GM06990 (cell line): ENCODE measurements around the gene FZD10.

Experiments
- DNase-seq: peaks from one replicate; pipeline ENCODE4 v3.0.0-alpha.2; 2011; ENCODE audit not compliant: insufficient read length; ENCODE audit errors: extremely low read depth
- H3K27me3 ChIP-seq: replicated peaks from 2 replicates; pipeline ENCODE4 v1.6.0; 2011; ENCODE audit warnings: low read length; ENCODE audit not compliant: control insufficient read depth, insufficient read depth
- H3K36me3 ChIP-seq: 2 replicates; pipeline ENCODE4 v1.5.1; 2011; ENCODE audit warnings: low read length; ENCODE audit not compliant: control insufficient read depth, insufficient read depth
- H3K4me3 ChIP-seq: replicated peaks from 2 replicates; pipeline ENCODE4 v1.5.1; 2011; ENCODE audit warnings: low read depth, mild to moderate bottlenecking, control low read depth, low read length
- CTCF ChIP-seq: IDR thresholded peaks from 2 replicates; pipeline ENCODE4 v1.5.1; 2011; ENCODE audit warnings: low read length, control low read depth, mild to moderate bottlenecking, inconsistent platforms; ENCODE audit not compliant: insufficient read depth, poor library complexity, severe bottlenecking

FZD10 gene

GRCh38 chr12:130133851-130134562 lies 28.3 kb upstream of the FZD10 start:
- no peak overlapping the region for H3K4me3 ChIP-seq
- no peak for DNase-seq
- no peaks in the 10 kb centered on the region for H3K27me3 ChIP-seq
- no peak for TF ChIP-seq CTCF
- H3K36me3 ChIP-seq: no peaks in the 10 kb centered on the region

DNA sequence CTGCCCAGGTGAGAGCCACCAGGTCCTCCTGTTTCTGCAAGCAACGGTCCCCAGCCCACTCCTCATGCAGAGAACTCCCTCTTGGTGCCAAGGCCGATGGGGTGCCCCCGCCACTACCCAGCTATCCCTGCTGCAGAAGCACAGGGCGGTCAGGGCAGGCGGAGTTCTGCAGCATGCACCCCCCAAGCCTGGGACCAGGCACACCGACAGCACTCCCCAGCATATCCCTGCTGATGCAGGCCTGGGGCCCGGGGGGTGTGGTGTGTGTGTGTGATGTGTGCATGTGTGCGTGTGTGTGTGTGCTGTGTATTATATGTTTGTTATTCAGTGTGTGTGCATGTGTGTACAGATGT lies 27.7 kb upstream of the FZD10 start:
- no peak overlapping the region for H3K4me3 ChIP-seq
- H3K27me3 ChIP-seq: no peaks in the 10 kb centered on the region
- no peaks in the 10 kb centered on the region for H3K36me3 ChIP-seq
- TF ChIP-seq CTCF: no peak
- DNase-seq: no peak

DNA sequence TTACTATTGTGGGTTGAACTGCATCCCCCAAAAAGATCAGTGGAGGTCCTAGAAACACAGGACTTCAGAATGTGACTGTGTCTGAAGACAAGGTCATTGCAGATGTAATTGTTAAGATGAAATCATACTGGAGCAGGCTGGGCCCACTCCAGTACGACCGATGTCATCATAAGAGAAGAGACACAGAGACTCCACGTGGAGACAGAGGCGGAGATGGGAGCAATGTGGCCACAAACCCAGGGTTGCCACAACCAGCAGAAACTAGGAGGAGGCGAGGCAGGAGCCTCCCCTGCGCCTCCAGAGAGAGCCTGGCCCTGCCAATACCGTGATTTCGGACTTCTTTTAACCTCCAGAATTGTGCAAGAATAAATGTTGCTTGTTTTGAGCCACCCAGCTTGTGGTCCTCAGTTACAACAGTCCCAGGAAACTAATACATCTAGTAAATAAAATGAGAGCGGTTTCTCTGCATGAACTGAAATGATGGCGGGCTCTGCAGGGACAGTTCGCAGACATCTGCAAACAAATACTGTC lies 25.7 kb upstream of the FZD10 start:
- H3K36me3 ChIP-seq: no peaks in the 10 kb centered on the region
- no peak for DNase-seq
- H3K4me3 ChIP-seq: no peak overlapping the region
- no peaks in the 10 kb centered on the region for H3K27me3 ChIP-seq
- TF ChIP-seq CTCF: no peak

DNA sequence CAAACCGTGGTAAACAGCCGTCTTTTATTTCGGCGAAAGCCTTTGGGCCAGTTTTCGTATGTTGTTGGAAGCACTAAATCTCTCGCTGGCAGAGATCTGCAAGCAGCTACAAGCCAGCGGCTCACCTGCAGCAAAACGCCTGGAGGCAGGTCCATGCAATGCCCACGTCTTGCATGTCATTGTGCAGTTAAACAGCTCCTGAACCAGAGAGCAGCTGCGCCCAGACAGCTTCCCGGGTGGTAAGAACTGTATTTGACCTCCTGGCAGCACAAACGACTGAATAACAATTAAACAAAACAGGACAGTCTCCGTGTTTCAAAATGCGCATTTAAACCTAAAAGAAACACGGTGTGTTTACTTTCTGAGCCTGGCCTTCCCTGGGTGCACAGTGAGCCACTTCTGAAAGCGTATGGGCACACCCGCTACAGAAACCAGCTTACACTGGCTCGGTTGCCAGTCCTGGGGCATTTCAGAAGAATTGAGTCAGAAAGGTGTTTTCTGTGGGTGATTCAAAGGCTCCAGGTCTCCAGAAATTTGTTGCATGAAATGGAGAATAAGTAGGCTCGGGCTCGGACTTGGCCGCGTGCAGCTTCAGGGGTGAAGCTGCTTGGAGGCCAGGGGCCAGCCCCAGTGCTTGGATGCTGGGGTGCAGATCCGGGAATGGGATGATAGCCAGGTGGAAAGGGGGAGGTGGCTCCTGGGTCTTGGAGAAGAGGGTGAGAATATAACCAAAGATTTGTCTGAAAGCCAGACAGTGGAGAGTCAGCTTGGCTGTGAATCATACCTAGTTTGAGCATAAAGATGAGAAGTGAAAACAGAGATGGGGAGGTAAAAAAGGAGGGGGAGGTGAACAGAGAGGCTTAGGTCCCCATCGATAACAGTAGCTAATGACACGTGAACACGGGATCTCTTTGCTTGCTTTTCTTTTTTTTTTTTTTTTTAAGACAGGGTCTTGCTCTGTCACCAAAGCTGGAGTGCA lies 24.9 kb upstream of the FZD10 start:
- Histone ChIP-seq H3K27me3 (no peaks in the 10 kb centered on the region), H3K36me3 (no peaks in the 10 kb centered on the region), H3K4me3 (no peak overlapping the region)
- DNase-seq: no peak
- no peak for TF ChIP-seq CTCF

GRCh38 chr12:130138478-130138877 lies 23.8 kb upstream of the FZD10 start:
- Histone ChIP-seq H3K4me3 (no peak overlapping the region), H3K36me3 (no peaks in the 10 kb centered on the region), H3K27me3 (no peaks in the 10 kb centered on the region)
- no peak for DNase-seq
- no peak for TF ChIP-seq CTCF
